Esophagus muscularis mucosa (tissue), 3 donors: ENCODE measurements around the gene KCNQ2.

Source experiments
- POLR2AphosphoS5 ChIP-seq, 2 donors: sonication (generic); formaldehyde crosslinking; IDR thresholded peaks; one replicate each; pipeline ENCODE4 v1.6.1; 2017; ENCODE audit warnings: antibody characterized with exemption in 2 of 2
- TF ChIP-seq, protein P1 (sequence below), 3 experiments: fragments of 200-600 bp in 2 of 3; fragments of 450-650 bp in 1 of 3; sonication (generic) in 2 of 3; IDR thresholded peaks; one replicate each; pipeline ENCODE4 v1.5.1; 2017 to 2019; ENCODE audit warnings: antibody characterized with exemption in 3 of 3, mild to moderate bottlenecking in 2 of 3, moderate library complexity in 1 of 3

DNA sequence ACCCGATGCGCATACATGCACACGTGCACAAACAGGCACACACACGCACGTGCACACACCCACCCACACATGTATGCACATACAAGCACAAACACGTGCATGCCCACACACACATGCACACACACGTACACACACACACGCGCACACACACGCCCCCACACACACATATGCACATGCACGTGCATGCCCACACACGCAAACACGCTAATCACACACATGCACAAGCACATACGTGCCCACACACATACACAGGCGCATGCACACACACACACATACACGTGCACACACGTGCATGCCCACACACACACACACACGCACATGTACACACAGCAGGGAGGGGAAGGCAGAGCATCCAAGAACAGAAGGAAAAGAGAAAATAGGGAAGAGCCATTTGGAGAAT, 84.5 kb downstream of the KCNQ2 start:
- TF ChIP-seq, protein P1, sequence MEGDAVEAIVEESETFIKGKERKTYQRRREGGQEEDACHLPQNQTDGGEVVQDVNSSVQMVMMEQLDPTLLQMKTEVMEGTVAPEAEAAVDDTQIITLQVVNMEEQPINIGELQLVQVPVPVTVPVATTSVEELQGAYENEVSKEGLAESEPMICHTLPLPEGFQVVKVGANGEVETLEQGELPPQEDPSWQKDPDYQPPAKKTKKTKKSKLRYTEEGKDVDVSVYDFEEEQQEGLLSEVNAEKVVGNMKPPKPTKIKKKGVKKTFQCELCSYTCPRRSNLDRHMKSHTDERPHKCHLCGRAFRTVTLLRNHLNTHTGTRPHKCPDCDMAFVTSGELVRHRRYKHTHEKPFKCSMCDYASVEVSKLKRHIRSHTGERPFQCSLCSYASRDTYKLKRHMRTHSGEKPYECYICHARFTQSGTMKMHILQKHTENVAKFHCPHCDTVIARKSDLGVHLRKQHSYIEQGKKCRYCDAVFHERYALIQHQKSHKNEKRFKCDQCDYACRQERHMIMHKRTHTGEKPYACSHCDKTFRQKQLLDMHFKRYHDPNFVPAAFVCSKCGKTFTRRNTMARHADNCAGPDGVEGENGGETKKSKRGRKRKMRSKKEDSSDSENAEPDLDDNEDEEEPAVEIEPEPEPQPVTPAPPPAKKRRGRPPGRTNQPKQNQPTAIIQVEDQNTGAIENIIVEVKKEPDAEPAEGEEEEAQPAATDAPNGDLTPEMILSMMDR (IDR thresholded peaks at IDR 0.05) = no peak
- no peak for TF ChIP-seq POLR2AphosphoS5 (IDR thresholded peaks at IDR 0.05)
